ENCODE data around the gene MYT1.

- no peak for TF ChIP-seq CTCF (IDR thresholded peaks at IDR 0.05; ENCODE audit: poor library complexity, severe bottlenecking)
- no peak for TF ChIP-seq SMC3 (conservative IDR thresholded peaks at IDR 0.05; ENCODE audit: poor library complexity)
- TF ChIP-seq EZH2 (IDR thresholded peaks at IDR 0.05; ENCODE audit: borderline replicate concordance, insufficient read depth, low read length, poor library complexity, severe bottlenecking): no peak
Measured at GRCh38 chr20:64238851-64239387, 74.7 kb downstream of the MYT1 start.

All from neural cell (in vitro differentiated cells).